Mesendoderm (in vitro differentiated cells): ENCODE data around the gene FTCD.
"Not testable (repeated sequence)": the region's sequence is repeated elsewhere in the genome, so short reads cannot be mapped to it uniquely, and the experiment has no call there.

Source experiments
- DNase-seq: peaks from one replicate; pipeline ENCODE4 v3.0.0; 2013
- H2AK5ac ChIP-seq: 2 replicates; pipeline ENCODE4 v1.6.1; 2013; ENCODE audit warnings: low read length, inconsistent platforms
- H2BK120ac ChIP-seq: 2 replicates; pipeline ENCODE4 v1.6.1; 2013; ENCODE audit warnings: low read depth, mild to moderate bottlenecking, low read length, moderate library complexity, mixed read lengths
- H2BK15ac ChIP-seq: replicated peaks from 2 replicates; pipeline ENCODE4 v1.6.1; 2013; ENCODE audit warnings: low read depth, mild to moderate bottlenecking, moderate library complexity
- H2BK5ac ChIP-seq: 2 replicates; pipeline ENCODE4 v1.6.1; 2013; ENCODE audit warnings: low read length, inconsistent platforms
- H3K18ac ChIP-seq: 2 replicates; pipeline ENCODE4 v1.6.1; 2013; ENCODE audit warnings: mild to moderate bottlenecking, low read length, mixed read lengths
- H3K23ac ChIP-seq: one replicate; pipeline ENCODE4 v1.6.1; 2013; ENCODE audit warnings: low read length
- H3K27ac ChIP-seq: 2 replicates; pipeline ENCODE4 v1.5.1; 2013; ENCODE audit warnings: low read depth, mild to moderate bottlenecking, inconsistent platforms, low read length, moderate library complexity
- H3K27me3 ChIP-seq: 2 replicates; pipeline ENCODE4 v1.6.1; 2013; ENCODE audit warnings: low read length, control low read depth, mild to moderate bottlenecking, inconsistent platforms; ENCODE audit not compliant: insufficient read depth, poor library complexity
- H3K36me3 ChIP-seq: 2 replicates; pipeline ENCODE4 v1.6.1; 2013; ENCODE audit warnings: low read length, inconsistent platforms; ENCODE audit not compliant: control insufficient read depth, insufficient read depth
- H3K4ac ChIP-seq: one replicate; pipeline ENCODE4 v1.6.1; 2013; ENCODE audit warnings: low read depth, mild to moderate bottlenecking, low read length, moderate library complexity
- H3K4me1 ChIP-seq: 2 replicates; pipeline ENCODE4 v1.6.1; 2013; ENCODE audit warnings: low read depth, low read length, inconsistent platforms; ENCODE audit not compliant: control insufficient read depth
- H3K4me2 ChIP-seq: 2 replicates; pipeline ENCODE4 v1.6.1; 2013; ENCODE audit warnings: low read length
- H3K4me3 ChIP-seq: 2 replicates; pipeline ENCODE4 v1.5.1; 2013; ENCODE audit warnings: mild to moderate bottlenecking, low read length
- H3K56ac ChIP-seq: one replicate; pipeline ENCODE4 v1.6.1; 2013; ENCODE audit warnings: low read length
- H3K79me1 ChIP-seq: 2 replicates; pipeline ENCODE4 v1.6.1; 2013; ENCODE audit warnings: low read length, inconsistent platforms
- H3K79me2 ChIP-seq: 2 replicates; pipeline ENCODE4 v1.6.1; 2013; ENCODE audit warnings: mild to moderate bottlenecking, low read length; ENCODE audit not compliant: control insufficient read depth, insufficient read depth
- H3K9ac ChIP-seq: 2 replicates; pipeline ENCODE4 v1.6.1; 2013; ENCODE audit warnings: low read length, inconsistent platforms
- H4K5ac ChIP-seq: one replicate; pipeline ENCODE4 v1.6.1; 2013; ENCODE audit warnings: low read length
- H4K8ac ChIP-seq: one replicate; pipeline ENCODE4 v1.6.1; 2013; ENCODE audit warnings: low read depth, mild to moderate bottlenecking, control low read depth, low read length, moderate library complexity
- WGBS: extraction: QIAGEN DNeasy Blood & Tissue Kit; methylation state at CpG from one replicate; pipeline ENCODE4 v1.1.7; 2013; ENCODE audit warnings: low lambda C conversion rate, missing lambda C conversion rate; ENCODE audit not compliant: insufficient coverage; ENCODE audit errors: extremely low coverage; 5-methylcytosine and 5-hydroxymethylcytosine counted together

FTCD gene

DNA sequence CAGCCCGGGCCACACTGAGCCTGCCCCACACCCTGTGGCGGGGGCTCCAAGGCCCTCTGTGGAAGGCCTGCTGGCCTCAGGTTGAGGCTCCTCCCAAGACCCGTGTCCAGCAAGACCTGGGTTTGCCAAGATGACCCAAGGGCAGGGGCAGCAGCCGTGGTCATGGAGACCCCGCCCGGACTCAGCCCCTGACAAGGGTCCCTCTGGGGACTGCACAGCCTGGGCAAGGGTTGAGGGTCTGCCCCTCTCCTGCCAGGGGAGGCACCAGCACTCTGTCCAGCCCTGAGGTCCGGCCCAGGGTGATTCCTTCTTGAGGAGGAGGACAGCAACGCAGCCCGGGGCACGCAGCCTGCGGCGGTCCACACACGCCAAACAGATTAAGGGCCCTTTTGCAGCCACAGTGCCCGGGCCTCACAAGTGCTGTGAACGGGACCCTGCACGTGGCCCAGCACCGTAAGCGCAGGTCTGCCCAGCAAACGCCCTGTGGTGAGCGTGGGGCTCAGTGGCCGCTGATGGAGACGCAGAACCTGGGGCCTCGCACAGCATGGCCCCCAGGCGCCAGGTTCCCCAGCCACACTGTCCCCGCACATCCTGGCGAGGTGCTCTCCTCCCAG is 25.5 kb upstream of the FTCD start:
- Histone ChIP-seq H4K5ac (no peak overlapping the region), H3K4me1 (no peaks in the 10 kb centered on the region), H3K79me1 (peaks cover 4% of the 10 kb centered on the region), H3K27me3 (no peaks in the 10 kb centered on the region), H3K4me2 (no peak overlapping the region), H3K79me2 (no peaks in the 10 kb centered on the region), H2BK5ac (no peak overlapping the region), H3K4me3 (no peak overlapping the region), H3K18ac (no peak overlapping the region), H3K4ac (no peak overlapping the region), H3K23ac (no peak overlapping the region), H2BK15ac (no peak overlapping the region), H4K8ac (no peak overlapping the region), H2BK120ac (no peak overlapping the region), H2AK5ac (no peak overlapping the region), H3K9ac (no peak overlapping the region), H3K36me3 (no peaks in the 10 kb centered on the region), H3K56ac (peak overlapping the region; percentile 42), H3K27ac (no peak overlapping the region)
- no CpG with 5 or more reads among the region's 26 CpGs for WGBS
- no peak for DNase-seq

- H3K36me3 ChIP-seq = no peaks in the 10 kb centered on the region
- no peak overlapping the region for H3K4me3 ChIP-seq
- H4K8ac ChIP-seq = no peak overlapping the region
- H3K4ac ChIP-seq = no peak overlapping the region
- H3K23ac ChIP-seq = no peak overlapping the region
- H3K4me2 ChIP-seq = no peak overlapping the region
- H2AK5ac ChIP-seq = no peak overlapping the region
- H3K56ac ChIP-seq = no peak overlapping the region
- no peaks in the 10 kb centered on the region for H3K27me3 ChIP-seq
- DNase-seq = no peak
- peaks cover 4% of the 10 kb centered on the region for H3K79me1 ChIP-seq
- no peak overlapping the region for H2BK15ac ChIP-seq
- H4K5ac ChIP-seq = no peak overlapping the region
- no peaks in the 10 kb centered on the region for H3K79me2 ChIP-seq
- H3K18ac ChIP-seq = no peak overlapping the region
- WGBS = no CpG with 5 or more reads among the region's 24 CpGs
- no peaks in the 10 kb centered on the region for H3K4me1 ChIP-seq
- H3K27ac ChIP-seq = no peak overlapping the region
- H2BK120ac ChIP-seq = no peak overlapping the region
- H3K9ac ChIP-seq = no peak overlapping the region
- H2BK5ac ChIP-seq = no peak overlapping the region
Measured at GRCh38 chr21:46180079-46180722, 24.8 kb upstream of the FTCD start.

DNA sequence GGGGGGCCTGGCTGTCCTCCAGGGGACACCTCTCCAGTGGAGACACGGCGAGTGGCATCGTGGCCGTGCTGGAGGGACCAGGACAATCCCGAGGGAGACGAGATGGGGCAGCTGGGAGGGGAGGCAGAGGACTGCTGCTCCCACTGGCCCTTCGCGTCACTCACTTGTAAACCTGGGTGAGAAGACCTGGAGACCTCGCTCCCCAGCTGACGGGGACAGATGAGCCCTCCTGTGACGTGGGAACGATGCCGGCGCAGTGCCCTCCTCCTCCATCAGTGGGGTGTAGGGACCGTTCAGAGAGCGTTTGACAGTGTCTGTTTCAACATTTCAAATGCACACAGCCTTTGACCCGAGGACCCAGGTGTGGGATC is 24.3 kb upstream of the FTCD start:
- no peak overlapping the region for H3K4ac ChIP-seq
- no peaks in the 10 kb centered on the region for H3K36me3 ChIP-seq
- no peak overlapping the region for H2AK5ac ChIP-seq
- H2BK5ac ChIP-seq = no peak overlapping the region
- peaks cover 4% of the 10 kb centered on the region for H3K79me1 ChIP-seq
- H4K5ac ChIP-seq = no peak overlapping the region
- no CpG with 5 or more reads among the region's 17 CpGs for WGBS
- no peak overlapping the region for H4K8ac ChIP-seq
- no peak overlapping the region for H3K27ac ChIP-seq
- no peaks in the 10 kb centered on the region for H3K27me3 ChIP-seq
- H3K9ac ChIP-seq = no peak overlapping the region
- H3K4me2 ChIP-seq = no peak overlapping the region
- no peak overlapping the region for H3K56ac ChIP-seq
- no peaks in the 10 kb centered on the region for H3K79me2 ChIP-seq
- no peak overlapping the region for H2BK120ac ChIP-seq
- no peak overlapping the region for H3K23ac ChIP-seq
- H2BK15ac ChIP-seq = no peak overlapping the region
- no peak for DNase-seq
- H3K4me1 ChIP-seq = no peaks in the 10 kb centered on the region
- H3K4me3 ChIP-seq = no peak overlapping the region
- H3K18ac ChIP-seq = no peak overlapping the region

GRCh38 chr21:46178961-46179360 is 23.6 kb upstream of the FTCD start:
- Histone ChIP-seq H4K5ac (no peak overlapping the region), H3K18ac (no peak overlapping the region), H3K36me3 (no peaks in the 10 kb centered on the region), H3K4ac (no peak overlapping the region), H2BK15ac (no peak overlapping the region), H3K79me2 (no peaks in the 10 kb centered on the region), H3K79me1 (peaks cover 4% of the 10 kb centered on the region), H3K4me1 (no peaks in the 10 kb centered on the region), H3K23ac (no peak overlapping the region), H3K27me3 (no peaks in the 10 kb centered on the region), H2BK5ac (no peak overlapping the region), H3K56ac (no peak overlapping the region), H2BK120ac (no peak overlapping the region), H3K27ac (no peak overlapping the region), H4K8ac (no peak overlapping the region), H3K4me2 (no peak overlapping the region), H2AK5ac (no peak overlapping the region), H3K4me3 (no peak overlapping the region), H3K9ac (no peak overlapping the region)
- WGBS = no CpG with 5 or more reads among the region's 4 CpGs
- no peak for DNase-seq

DNA sequence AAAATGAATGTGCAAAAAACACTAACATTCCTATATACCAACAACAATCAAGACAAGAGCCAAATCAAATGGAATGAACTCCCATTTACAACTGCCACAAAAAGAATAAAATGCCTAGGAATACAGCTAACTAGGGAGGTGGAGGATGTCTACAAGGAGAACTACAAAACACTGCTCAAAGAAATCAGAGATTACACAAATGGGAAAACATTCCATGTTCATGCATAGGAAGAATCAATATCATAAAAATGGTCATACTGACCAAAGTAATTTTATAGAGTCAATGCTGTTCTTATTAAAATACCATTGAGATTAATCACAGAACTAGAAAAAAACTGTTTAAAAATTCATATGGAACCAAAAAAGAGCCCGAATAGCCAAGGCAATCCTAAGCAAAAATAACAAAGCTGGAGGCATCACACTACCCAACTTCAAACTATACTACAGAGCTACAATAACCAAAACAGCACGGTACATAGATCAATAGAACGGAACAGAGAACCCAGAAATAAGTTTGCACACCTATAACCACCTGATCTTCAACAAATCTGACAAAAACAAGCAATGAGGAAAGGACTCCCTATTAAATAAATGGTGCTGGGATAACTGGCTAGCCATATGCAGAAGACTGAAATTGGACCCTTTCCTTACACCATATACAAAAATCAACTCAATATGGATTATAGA is 21.2 kb upstream of the FTCD start:
- H3K4me1 ChIP-seq, H2BK120ac ChIP-seq, H3K23ac ChIP-seq, H3K79me2 ChIP-seq, H2BK5ac ChIP-seq, H3K4ac ChIP-seq, H3K27ac ChIP-seq, DNase-seq, H4K8ac ChIP-seq, H3K56ac ChIP-seq, H2BK15ac ChIP-seq, H3K4me3 ChIP-seq, H3K4me2 ChIP-seq, H2AK5ac ChIP-seq, H3K27me3 ChIP-seq, H3K36me3 ChIP-seq, H3K18ac ChIP-seq, H3K9ac ChIP-seq, H4K5ac ChIP-seq: not testable (repeated sequence)
- H3K79me1 ChIP-seq = peaks cover 11% of the 10 kb centered on the region
- no CpG with 5 or more reads among the region's 3 CpGs for WGBS
